ENCODE measurements around the gene GCNT4.

The GCNT4 gene

DNA sequence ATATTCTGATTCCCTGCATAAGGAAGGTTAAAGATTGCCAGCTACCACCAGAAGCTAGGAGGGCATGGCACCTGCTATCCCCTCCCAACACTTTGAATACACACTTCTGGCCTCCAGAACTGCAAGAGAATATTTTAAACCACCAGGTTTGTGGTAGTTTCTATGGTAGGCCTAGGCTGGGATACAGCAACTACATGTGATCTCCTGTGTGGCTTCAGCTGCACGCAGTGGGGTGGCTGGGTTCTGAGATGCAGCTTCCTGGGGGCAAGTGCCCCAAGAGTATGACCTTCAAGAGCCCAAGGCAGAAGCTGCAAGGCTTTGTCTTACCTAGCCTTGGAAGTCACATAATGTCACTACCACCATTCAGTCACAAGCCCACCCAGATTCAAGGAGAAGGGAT lies 39.6 kb downstream of the GCNT4 start:
- Histone ChIP-seq H3K4me3 (ENCODE audit: insufficient read length, low read depth) (no peak overlapping the region), H3K4me1 (ENCODE audit: insufficient read depth, insufficient read length) (no peaks in the 10 kb centered on the region), H3K9me3 (ENCODE audit: insufficient read depth, low read length) (no peaks in the 10 kb centered on the region), H3K27me3 (ENCODE audit: insufficient read depth, insufficient read length) (no peaks in the 10 kb centered on the region), H3K36me3 (ENCODE audit: insufficient read depth, insufficient read length, low read length) (no peaks in the 10 kb centered on the region), H3K9ac (ENCODE audit: insufficient read length, low read depth) (no peak overlapping the region)
- DNase-seq (ENCODE audit: low read depth, low spot score) = no peak
- TF ChIP-seq SUZ12 (IDR thresholded peaks at IDR 0.05; ENCODE audit: extremely low read depth, insufficient read depth, insufficient read length) (no peak), ZNF274 (IDR thresholded peaks at IDR 0.05; ENCODE audit: low read depth, low read length) (no peak), YY1 (IDR thresholded peaks at IDR 0.05; ENCODE audit: insufficient read depth, insufficient read length) (no peak)

DNA sequence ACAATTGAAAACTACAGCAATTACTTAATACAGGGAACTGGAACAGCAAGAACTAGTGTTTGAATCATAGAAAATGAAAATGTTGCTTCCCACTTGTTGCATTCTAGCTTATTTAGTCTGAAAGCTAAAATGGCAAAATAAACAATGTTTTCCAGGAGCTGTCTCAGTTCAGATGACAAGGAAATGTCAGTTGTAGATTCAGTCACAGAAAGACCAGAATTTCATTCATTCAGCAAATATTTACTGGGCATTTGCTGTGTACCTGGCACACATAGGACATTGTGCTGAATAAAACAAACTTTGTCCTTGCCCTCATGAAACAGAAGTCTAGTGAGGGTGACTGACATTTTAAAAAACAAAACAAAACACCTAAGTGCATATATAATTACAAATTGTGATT lies 41.5 kb downstream of the GCNT4 start:
- TF ChIP-seq ZNF274 (IDR thresholded peaks at IDR 0.05; ENCODE audit: low read depth, low read length) (no peak), SUZ12 (IDR thresholded peaks at IDR 0.05; ENCODE audit: extremely low read depth, insufficient read depth, insufficient read length) (no peak), YY1 (IDR thresholded peaks at IDR 0.05; ENCODE audit: insufficient read depth, insufficient read length) (no peak)

GRCh38 chr5:75009556-75010345 lies 42.6 kb downstream of the GCNT4 start:
- Histone ChIP-seq H3K9me3 (ENCODE audit: insufficient read depth, low read length) (peaks cover 14% of the 10 kb centered on the region), H3K4me3 (ENCODE audit: insufficient read length, low read depth) (no peak overlapping the region), H3K4me1 (ENCODE audit: insufficient read depth, insufficient read length) (no peaks in the 10 kb centered on the region), H3K9ac (ENCODE audit: insufficient read length, low read depth) (no peak overlapping the region), H3K27me3 (ENCODE audit: insufficient read depth, insufficient read length) (no peaks in the 10 kb centered on the region), H3K36me3 (ENCODE audit: insufficient read depth, insufficient read length, low read length) (no peaks in the 10 kb centered on the region)
- no peak for TF ChIP-seq ZNF274 (IDR thresholded peaks at IDR 0.05; ENCODE audit: low read depth, low read length)
- TF ChIP-seq SUZ12 (IDR thresholded peaks at IDR 0.05; ENCODE audit: extremely low read depth, insufficient read depth, insufficient read length) = no peak
- TF ChIP-seq YY1 (IDR thresholded peaks at IDR 0.05; ENCODE audit: insufficient read depth, insufficient read length) = no peak
- no peak for DNase-seq (ENCODE audit: low read depth, low spot score)

More for the DNA sequence above, 41.5 kb downstream of the GCNT4 start:
- H3K9me3 ChIP-seq (ENCODE audit: insufficient read depth, low read length) = peaks cover 5% of the 10 kb centered on the region
- no peaks in the 10 kb centered on the region for H3K4me1 ChIP-seq (ENCODE audit: insufficient read depth, insufficient read length)
- no peak for DNase-seq (ENCODE audit: low read depth, low spot score)
- no peak overlapping the region for H3K9ac ChIP-seq (ENCODE audit: insufficient read length, low read depth)
- H3K27me3 ChIP-seq (ENCODE audit: insufficient read depth, insufficient read length) = no peaks in the 10 kb centered on the region
- H3K36me3 ChIP-seq (ENCODE audit: insufficient read depth, insufficient read length, low read length) = no peaks in the 10 kb centered on the region
- no peak overlapping the region for H3K4me3 ChIP-seq (ENCODE audit: insufficient read length, low read depth)

GRCh38 chr5:75006865-75007822 lies 45.2 kb downstream of the GCNT4 start:
- DNase-seq (ENCODE audit: low read depth, low spot score) = peak; percentile 27
- peaks cover 23% of the 10 kb centered on the region for H3K9me3 ChIP-seq (ENCODE audit: insufficient read depth, low read length)

DNA sequence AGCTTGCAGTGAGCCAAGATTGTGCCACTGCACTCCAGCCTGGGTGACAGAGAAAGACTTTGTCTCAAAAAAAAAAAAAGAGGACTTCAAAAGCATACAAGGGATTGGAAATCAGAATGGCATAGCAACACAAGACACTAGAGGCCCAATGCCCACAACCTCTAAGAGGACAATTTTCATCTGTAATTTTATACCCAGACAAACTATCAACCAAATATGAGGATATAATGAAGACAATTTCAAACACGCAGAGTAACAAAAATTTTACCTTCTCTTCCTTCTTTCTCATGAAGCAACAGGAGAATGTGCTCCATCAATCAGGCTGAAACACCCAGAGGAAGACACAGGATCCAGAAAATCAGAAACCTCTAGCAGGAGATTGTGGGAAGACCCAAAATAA lies 46.8 kb downstream of the GCNT4 start:
- no peaks in the 10 kb centered on the region for H3K4me1 ChIP-seq (ENCODE audit: insufficient read depth, insufficient read length)
- no peak overlapping the region for H3K9ac ChIP-seq (ENCODE audit: insufficient read length, low read depth)
- DNase-seq (ENCODE audit: low read depth, low spot score) = no peak
- H3K9me3 ChIP-seq (ENCODE audit: insufficient read depth, low read length) = peaks cover 23% of the 10 kb centered on the region
- no peak overlapping the region for H3K4me3 ChIP-seq (ENCODE audit: insufficient read length, low read depth)
- no peaks in the 10 kb centered on the region for H3K36me3 ChIP-seq (ENCODE audit: insufficient read depth, insufficient read length, low read length)
- no peaks in the 10 kb centered on the region for H3K27me3 ChIP-seq (ENCODE audit: insufficient read depth, insufficient read length)
- TF ChIP-seq SUZ12 (IDR thresholded peaks at IDR 0.05; ENCODE audit: extremely low read depth, insufficient read depth, insufficient read length) = no peak
- TF ChIP-seq ZNF274 (IDR thresholded peaks at IDR 0.05; ENCODE audit: low read depth, low read length) = no peak
- TF ChIP-seq YY1 (IDR thresholded peaks at IDR 0.05; ENCODE audit: insufficient read depth, insufficient read length) = no peak

More at GRCh38 chr5:75006865-75007822, 45.2 kb downstream of the GCNT4 start:
- Histone ChIP-seq H3K36me3 (ENCODE audit: insufficient read depth, insufficient read length, low read length) (no peaks in the 10 kb centered on the region), H3K9ac (ENCODE audit: insufficient read length, low read depth) (no peak overlapping the region), H3K27me3 (ENCODE audit: insufficient read depth, insufficient read length) (no peaks in the 10 kb centered on the region), H3K4me3 (ENCODE audit: insufficient read length, low read depth) (no peak overlapping the region), H3K4me1 (ENCODE audit: insufficient read depth, insufficient read length) (no peaks in the 10 kb centered on the region)
- TF ChIP-seq YY1 (IDR thresholded peaks at IDR 0.05; ENCODE audit: insufficient read depth, insufficient read length) = no peak
- TF ChIP-seq SUZ12 (IDR thresholded peaks at IDR 0.05; ENCODE audit: extremely low read depth, insufficient read depth, insufficient read length) = no peak
- TF ChIP-seq ZNF274 (IDR thresholded peaks at IDR 0.05; ENCODE audit: low read depth, low read length) = no peak

Measured in NT2/D1 (cell line).